OCI-LY7 (cell line): Measurements from ENCODE around the gene KHDRBS2.

Source experiments
- CTCF ChIP-seq: fragments of 200-600 bp; sonication (generic); conservative IDR thresholded peaks from 2 replicates; pipeline ENCODE4 v1.5.1; 2014; ENCODE audit warnings: mild to moderate bottlenecking, antibody characterized with exemption, low read length, moderate library complexity, mixed read lengths
- EZH2phosphoT487 ChIP-seq: fragments of 200-600 bp; sonication (generic); IDR thresholded peaks from 2 replicates; pipeline ENCODE4 v1.6.1; 2018; ENCODE audit warnings: low read depth, borderline replicate concordance, mild to moderate bottlenecking, mixed run types, antibody characterized with exemption, low read length, moderate library complexity, mixed read lengths

GRCh38 chr6:61887423-61887822, 398.6 kb downstream of the KHDRBS2 start:
- TF ChIP-seq CTCF (no peak), EZH2phosphoT487 (no peak)
